Hepatocyte (in vitro differentiated cells): ENCODE results near the gene FAM227B.

Experiments
- CTCF ChIP-seq: fragments of 200-600 bp; sonication (generic); IDR thresholded peaks from 2 replicates; pipeline ENCODE4 v1.5.1; 2016; ENCODE audit warnings: antibody characterized with exemption, mild to moderate bottlenecking; ENCODE audit not compliant: poor library complexity
- EZH2 ChIP-seq: fragments of 200-600 bp; sonication (generic); IDR thresholded peaks from 2 replicates; pipeline ENCODE4 v1.6.1; 2016; ENCODE audit warnings: antibody characterized with exemption, mild to moderate bottlenecking, borderline replicate concordance
- EZH2phosphoT487 ChIP-seq: fragments of 200-600 bp; sonication (generic); IDR thresholded peaks from one replicate; pipeline ENCODE4 v1.6.1; 2018; ENCODE audit warnings: antibody characterized with exemption, mild to moderate bottlenecking, low read depth, moderate library complexity; ENCODE audit not compliant: unreplicated experiment, severe bottlenecking

DNA sequence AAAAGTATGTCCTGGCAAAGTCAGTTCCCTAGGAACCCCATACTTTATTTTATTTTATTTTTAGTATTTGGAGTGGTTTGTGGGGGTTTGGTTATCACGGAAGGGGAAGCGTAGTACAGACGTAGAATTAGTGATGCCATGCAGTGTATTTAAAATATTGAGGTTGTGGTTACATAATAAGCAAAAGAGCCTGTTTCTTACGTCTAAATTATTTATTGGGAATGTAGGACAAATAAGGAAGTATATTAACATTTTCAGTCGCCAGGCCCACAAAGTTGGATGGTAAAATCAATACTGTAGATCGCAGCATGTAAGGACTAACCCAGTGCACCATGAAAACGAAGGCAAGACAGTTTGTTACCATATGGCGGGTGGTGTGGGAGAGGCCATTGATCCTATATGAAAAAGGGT, 788 bp upstream of the FAM227B start:
- TF ChIP-seq CTCF (no peak), EZH2phosphoT487 (no peak), EZH2 (no peak)
